Measurements from ENCODE around the gene ZNF385C.

Gene ZNF385C

DNA sequence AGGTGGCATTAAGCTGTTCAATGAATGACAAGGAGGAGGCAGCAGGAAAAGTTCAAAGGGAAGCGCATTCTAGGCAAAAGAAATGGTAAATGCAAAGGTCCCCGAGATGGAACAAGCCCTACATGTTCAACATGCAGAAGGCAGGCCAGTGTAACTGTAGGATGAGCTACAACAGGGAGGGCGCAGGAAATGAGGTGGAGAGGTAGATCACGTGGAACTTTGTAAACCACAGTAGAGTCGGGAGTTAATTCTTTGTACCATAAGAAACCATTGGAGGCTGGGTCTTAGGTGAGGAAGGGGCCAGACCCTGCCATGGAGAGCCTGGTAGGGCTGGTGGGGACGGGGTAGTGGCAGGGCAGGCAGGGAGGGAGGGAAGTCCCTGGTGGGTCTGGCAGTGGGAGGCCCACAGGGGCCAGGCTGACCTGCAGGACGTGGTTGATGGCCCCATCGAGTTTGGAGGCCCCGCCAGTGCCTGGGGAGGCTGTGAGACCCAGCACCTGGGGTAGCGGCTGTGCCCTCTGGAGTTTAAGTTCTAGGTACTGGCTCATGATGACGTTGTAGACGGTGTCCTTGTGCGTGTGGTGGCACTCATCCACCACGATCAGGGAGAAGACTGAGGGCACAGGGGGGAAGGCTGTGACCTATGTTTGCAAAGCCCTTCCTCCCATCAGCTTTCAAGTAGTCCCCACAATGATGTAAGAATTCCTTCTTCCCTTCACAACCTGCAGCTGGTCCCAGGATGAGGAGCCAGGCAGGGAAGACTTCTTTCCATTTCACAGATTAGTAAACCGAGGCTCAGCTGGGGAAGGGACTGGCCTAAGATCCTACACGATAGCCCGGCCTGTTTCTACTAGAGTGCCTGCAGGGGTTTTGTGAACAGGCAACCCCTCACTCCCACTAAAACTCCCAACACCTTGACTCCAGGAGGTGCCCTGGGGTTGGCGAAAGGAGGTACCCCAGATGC lies 12.3 kb upstream of the ZNF385C start:
- H3K4me3 ChIP-seq (ENCODE audit: low read depth, low read length), result no peak overlapping the region
- TF ChIP-seq POLR2A (IDR thresholded peaks at IDR 0.05; ENCODE audit: extremely low read depth, insufficient read length), result no peak
- no peak for TF ChIP-seq MYC (IDR thresholded peaks at IDR 0.05; ENCODE audit: low read depth, low read length)
- TF ChIP-seq, protein P1, sequence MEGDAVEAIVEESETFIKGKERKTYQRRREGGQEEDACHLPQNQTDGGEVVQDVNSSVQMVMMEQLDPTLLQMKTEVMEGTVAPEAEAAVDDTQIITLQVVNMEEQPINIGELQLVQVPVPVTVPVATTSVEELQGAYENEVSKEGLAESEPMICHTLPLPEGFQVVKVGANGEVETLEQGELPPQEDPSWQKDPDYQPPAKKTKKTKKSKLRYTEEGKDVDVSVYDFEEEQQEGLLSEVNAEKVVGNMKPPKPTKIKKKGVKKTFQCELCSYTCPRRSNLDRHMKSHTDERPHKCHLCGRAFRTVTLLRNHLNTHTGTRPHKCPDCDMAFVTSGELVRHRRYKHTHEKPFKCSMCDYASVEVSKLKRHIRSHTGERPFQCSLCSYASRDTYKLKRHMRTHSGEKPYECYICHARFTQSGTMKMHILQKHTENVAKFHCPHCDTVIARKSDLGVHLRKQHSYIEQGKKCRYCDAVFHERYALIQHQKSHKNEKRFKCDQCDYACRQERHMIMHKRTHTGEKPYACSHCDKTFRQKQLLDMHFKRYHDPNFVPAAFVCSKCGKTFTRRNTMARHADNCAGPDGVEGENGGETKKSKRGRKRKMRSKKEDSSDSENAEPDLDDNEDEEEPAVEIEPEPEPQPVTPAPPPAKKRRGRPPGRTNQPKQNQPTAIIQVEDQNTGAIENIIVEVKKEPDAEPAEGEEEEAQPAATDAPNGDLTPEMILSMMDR (IDR thresholded peaks at IDR 0.05; ENCODE audit: low read depth, low read length), result no peak
- TF ChIP-seq, protein P2, sequence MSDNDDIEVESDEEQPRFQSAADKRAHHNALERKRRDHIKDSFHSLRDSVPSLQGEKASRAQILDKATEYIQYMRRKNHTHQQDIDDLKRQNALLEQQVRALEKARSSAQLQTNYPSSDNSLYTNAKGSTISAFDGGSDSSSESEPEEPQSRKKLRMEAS (IDR thresholded peaks at IDR 0.05; ENCODE audit: low read depth, low read length), result no peak

DNA sequence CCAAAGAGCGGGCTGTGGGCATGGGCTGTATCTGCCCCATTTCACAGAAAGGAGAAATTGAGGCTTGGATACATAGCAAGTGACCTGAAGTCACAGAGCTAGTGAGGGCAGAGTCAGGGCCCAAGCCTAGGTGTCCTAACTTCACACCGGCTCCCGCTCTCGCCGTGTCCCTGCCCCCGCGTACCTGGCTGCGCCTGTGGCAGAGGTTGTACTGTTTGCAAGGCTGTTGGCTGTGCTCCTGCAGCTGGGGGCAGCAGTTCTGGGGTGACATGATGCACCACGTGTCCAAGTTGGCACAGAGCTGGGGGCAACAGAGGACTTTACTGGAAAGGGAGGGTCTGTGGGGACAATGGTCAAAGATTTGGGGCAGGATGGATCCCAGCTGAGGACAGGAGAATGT lies 10.8 kb upstream of the ZNF385C start:
- DNase-seq (ENCODE audit: low read depth), result no peak
- H3K4me3 ChIP-seq (ENCODE audit: low read depth, low read length), result no peak overlapping the region
- TF ChIP-seq MYC (IDR thresholded peaks at IDR 0.05; ENCODE audit: low read depth, low read length) (no peak), POLR2A (IDR thresholded peaks at IDR 0.05; ENCODE audit: extremely low read depth, insufficient read length) (no peak)
- TF ChIP-seq, protein P1 (IDR thresholded peaks at IDR 0.05; ENCODE audit: low read depth, low read length), result no peak
- TF ChIP-seq, protein P2 (IDR thresholded peaks at IDR 0.05; ENCODE audit: low read depth, low read length), result no peak

More for the DNA sequence above, 12.3 kb upstream of the ZNF385C start:
- no peak for DNase-seq (ENCODE audit: low read depth)

DNA sequence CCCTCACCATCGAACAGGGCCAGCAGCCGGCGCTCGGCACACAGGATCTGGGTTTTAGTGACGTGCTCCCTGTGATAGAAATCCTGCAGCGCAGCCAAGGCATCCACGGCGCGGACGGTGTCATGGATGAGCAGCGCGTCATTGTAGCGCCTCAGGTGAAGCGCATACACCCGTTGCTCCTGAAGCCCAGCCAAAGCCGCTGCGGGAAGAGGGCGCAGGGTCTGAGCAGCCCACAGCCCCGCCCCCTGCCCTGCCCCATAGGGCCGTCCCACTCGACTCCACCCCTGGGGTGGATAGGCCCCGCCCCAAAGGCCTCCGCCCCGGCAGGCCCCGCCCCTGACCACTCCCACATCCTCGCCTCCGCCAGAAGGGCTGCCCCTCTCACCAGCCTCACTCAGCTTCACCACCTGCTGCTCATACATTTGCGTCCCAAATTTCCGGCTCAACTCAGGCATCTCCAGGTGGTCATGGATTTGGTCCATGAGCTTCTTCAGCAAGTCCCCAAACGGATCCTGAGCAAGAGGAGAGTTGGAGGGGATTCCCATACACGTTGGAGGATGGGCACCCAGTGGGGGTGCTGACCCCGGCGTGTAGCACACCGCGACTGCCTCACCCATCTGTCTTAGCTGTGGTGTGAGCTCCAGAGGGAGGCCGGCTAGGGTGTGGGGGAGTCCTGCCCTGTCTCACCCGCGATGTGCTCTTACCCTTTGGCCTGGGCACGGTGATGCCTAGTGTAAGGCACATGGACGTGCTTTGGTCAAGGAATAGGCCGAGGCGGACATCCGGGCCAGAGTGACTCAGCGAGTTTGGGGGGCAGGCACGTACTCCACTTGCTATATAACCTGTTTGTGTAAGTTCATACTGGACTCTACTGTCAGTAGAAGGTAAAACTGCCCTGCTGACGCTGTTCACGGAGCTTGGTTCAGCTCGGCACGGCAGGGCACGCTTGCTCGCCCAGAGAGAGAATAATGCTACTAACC lies 9.6 kb upstream of the ZNF385C start:
- peak; percentile 88 for DNase-seq (ENCODE audit: low read depth)
- TF ChIP-seq, protein P2 (IDR thresholded peaks at IDR 0.05; ENCODE audit: low read depth, low read length), result no peak
- peak; percentile 41 for TF ChIP-seq POLR2A (IDR thresholded peaks at IDR 0.05; ENCODE audit: extremely low read depth, insufficient read length)
- no peak overlapping the region for H3K4me3 ChIP-seq (ENCODE audit: low read depth, low read length)

DNA sequence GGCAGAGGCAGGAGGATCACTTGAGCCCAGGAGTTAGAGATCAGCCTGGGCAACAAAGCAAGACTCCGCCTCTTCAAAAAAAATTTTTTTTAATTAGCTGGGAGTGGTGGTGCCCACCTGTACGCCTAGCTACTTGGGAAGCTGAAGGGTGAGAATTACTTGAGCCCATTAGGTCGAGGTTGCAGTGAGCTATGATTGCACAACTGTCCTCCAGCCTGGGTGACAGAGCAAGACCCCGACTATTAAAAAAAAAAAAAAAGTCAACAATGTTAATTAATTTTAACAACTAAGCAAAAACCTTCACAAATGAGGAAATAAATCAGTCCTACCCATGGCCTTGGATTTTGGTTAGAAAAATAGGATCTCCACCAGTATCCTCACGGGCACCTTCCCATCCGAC lies 8.9 kb upstream of the ZNF385C start:
- no peak for DNase-seq (ENCODE audit: low read depth)
- no peak overlapping the region for H3K4me3 ChIP-seq (ENCODE audit: low read depth, low read length)
- TF ChIP-seq, protein P1 (IDR thresholded peaks at IDR 0.05; ENCODE audit: low read depth, low read length), result no peak
- TF ChIP-seq MYC (IDR thresholded peaks at IDR 0.05; ENCODE audit: low read depth, low read length) (no peak), POLR2A (IDR thresholded peaks at IDR 0.05; ENCODE audit: extremely low read depth, insufficient read length) (no peak)
- TF ChIP-seq, protein P2 (IDR thresholded peaks at IDR 0.05; ENCODE audit: low read depth, low read length), result no peak

DNA sequence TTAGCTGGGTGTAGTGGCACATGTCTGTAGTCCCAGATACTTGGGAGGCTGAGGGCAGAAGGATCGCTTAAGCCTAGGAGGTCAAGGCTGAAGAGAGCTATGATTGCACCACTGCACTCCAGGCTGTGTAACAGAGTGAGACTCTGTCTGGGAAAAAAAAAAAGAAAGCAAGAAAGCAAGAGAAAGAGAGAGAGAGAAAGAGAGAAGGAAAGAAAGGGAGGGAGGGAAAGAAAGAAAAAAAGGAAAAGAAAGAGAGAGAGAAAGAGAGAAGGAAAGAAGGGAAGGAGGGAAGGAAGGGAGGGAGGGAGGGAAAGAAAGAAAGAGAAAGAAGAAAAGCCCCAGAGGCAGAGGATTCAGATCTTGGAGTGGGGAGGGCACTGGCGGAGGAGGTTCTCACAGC lies 7.7 kb upstream of the ZNF385C start:
- no peak overlapping the region for H3K4me3 ChIP-seq (ENCODE audit: low read depth, low read length)
- DNase-seq (ENCODE audit: low read depth), result no peak
- no peak for TF ChIP-seq MYC (IDR thresholded peaks at IDR 0.05; ENCODE audit: low read depth, low read length)
- TF ChIP-seq, protein P1 (IDR thresholded peaks at IDR 0.05; ENCODE audit: low read depth, low read length), result no peak
- TF ChIP-seq, protein P2 (IDR thresholded peaks at IDR 0.05; ENCODE audit: low read depth, low read length), result no peak
- TF ChIP-seq POLR2A (IDR thresholded peaks at IDR 0.05; ENCODE audit: extremely low read depth, insufficient read length), result no peak

All from NB4 (cell line).